Smooth muscle cell (in vitro differentiated cells): ENCODE results near the gene KRT74. TPM values are rescaled to one million over a fixed set of nuclear protein-coding genes. Genes with fewer than 3 reads are reported as not detected.
"Not testable (repeated sequence)": the region's sequence is repeated elsewhere in the genome, so short reads cannot be mapped to it uniquely, and the experiment has no call there.

Source experiments
- DNase-seq: peaks from one replicate; lab custom pipeline; 2025; ENCODE audit not compliant: unreplicated experiment; lab: John Stamatoyannopoulos, UW
- H2AFZ ChIP-seq: fragments of 200-600 bp; sonication (generic); 2 replicates; pipeline ENCODE4 v1.6.0; 2016; ENCODE audit warnings: antibody characterized with exemption, low read depth, mild to moderate bottlenecking
- H3F3A ChIP-seq: fragments of 200-600 bp; sonication (generic); 2 replicates; pipeline ENCODE4 v1.6.0; 2017; ENCODE audit warnings: antibody characterized with exemption, low read depth
- H3K27ac ChIP-seq: fragments of 200-600 bp; sonication (generic); 2 replicates; pipeline ENCODE4 v1.5.1; 2016; ENCODE audit warnings: low read depth, mild to moderate bottlenecking
- H3K27me3 ChIP-seq: fragments of 200-600 bp; sonication (generic); 2 replicates; pipeline ENCODE4 v1.6.1; 2016; ENCODE audit warnings: low read depth, mild to moderate bottlenecking
- H3K36me3 ChIP-seq: fragments of 200-600 bp; sonication (generic); 2 replicates; pipeline ENCODE4 v1.5.1; 2016; ENCODE audit warnings: low read depth
- H3K4me1 ChIP-seq: fragments of 200-600 bp; sonication (generic); 2 replicates; pipeline ENCODE4 v1.5.1; 2016; ENCODE audit warnings: low read depth
- H3K4me2 ChIP-seq: fragments of 200-600 bp; sonication (generic); 2 replicates; pipeline ENCODE4 v1.6.0; 2016; ENCODE audit warnings: mild to moderate bottlenecking
- H3K4me3 ChIP-seq: fragments of 200-600 bp; sonication (generic); 2 replicates; pipeline ENCODE4 v1.5.1; 2016; ENCODE audit warnings: mild to moderate bottlenecking
- H3K79me2 ChIP-seq: fragments of 200-600 bp; sonication (generic); 2 replicates; pipeline ENCODE4 v1.6.0; 2016; ENCODE audit warnings: low read depth, mild to moderate bottlenecking
- H3K9ac ChIP-seq: fragments of 200-600 bp; sonication (generic); 2 replicates; pipeline ENCODE4 v1.6.0; 2016; ENCODE audit warnings: low read depth
- H3K9me3 ChIP-seq: fragments of 200-600 bp; sonication (generic); replicated peaks from 2 replicates; pipeline ENCODE4 v1.5.1; 2016; ENCODE audit warnings: low read depth
- H4K20me1 ChIP-seq: fragments of 200-600 bp; sonication (generic); 2 replicates; pipeline ENCODE4 v1.6.0; 2016; ENCODE audit warnings: low read depth
- WGBS: methylation state at CpG from one replicate; pipeline ENCODE4 v1.1.7; 2016; ENCODE audit warnings: low lambda C conversion rate; 5-methylcytosine and 5-hydroxymethylcytosine counted together
- polyA plus RNA-seq: library from polyadenylated mRNA; unstranded; fragments of >200 nt; fragmentation: Nextera tagmentation; extraction: Ambion mirVana; gene quantifications from 2 replicates; pipeline ENCODE4 v1.2.1, GENCODE V29; 2016
- total RNA-seq: library from RNA; depleted of rRNA; stranded (reverse); fragments of >200 nt; gene quantifications from 2 replicates; pipeline ENCODE4 v1.2.3, GENCODE V29; 2014
- TF ChIP-seq, protein P1 (sequence below): fragments of 200-600 bp; sonication (generic); IDR thresholded peaks from 2 replicates; pipeline ENCODE4 v1.5.1; 2017; ENCODE audit warnings: borderline replicate concordance, mild to moderate bottlenecking, antibody characterized with exemption; ENCODE audit not compliant: insufficient read depth, poor library complexity, severe bottlenecking

Gene KRT74
- total and polyA plus RNA-seq, 2 experiments from 2014 or later, result not detected

DNA sequence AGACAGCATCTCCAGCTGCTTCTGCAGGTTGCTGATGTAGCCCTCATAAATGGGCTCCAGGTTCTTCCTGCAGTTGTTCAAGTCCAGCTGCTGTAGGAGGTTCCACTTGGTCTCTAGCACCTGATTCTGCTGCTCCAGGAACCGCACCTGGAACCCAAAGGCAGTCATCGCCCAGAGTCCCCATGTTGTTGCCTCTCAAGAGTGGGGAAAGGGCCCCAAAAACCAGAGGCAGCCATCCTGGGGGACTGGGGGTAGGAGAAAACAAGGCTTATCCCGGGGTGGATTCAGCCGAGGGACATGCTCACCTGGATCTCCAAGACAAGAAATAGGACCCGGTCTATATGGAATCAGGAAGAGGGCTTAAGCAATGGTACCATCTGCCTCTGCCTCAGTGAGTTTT is 25.3 kb upstream of the KRT74 start:
- H3K9me3 ChIP-seq, result no peaks in the 10 kb centered on the region
- H3K79me2 ChIP-seq, result no peaks in the 10 kb centered on the region
- no peak overlapping the region for H2AFZ ChIP-seq
- peaks cover 46% of the 10 kb centered on the region for H3K27me3 ChIP-seq
- WGBS, result 90% methylated on average over 5 of the region's 5 CpGs
- no peak for DNase-seq
- H3K4me3 ChIP-seq, result no peak overlapping the region
- H3K4me1 ChIP-seq, result no peaks in the 10 kb centered on the region
- H4K20me1 ChIP-seq, result no peaks in the 10 kb centered on the region
- H3F3A ChIP-seq, result no peaks in the 10 kb centered on the region
- H3K36me3 ChIP-seq, result no peaks in the 10 kb centered on the region
- H3K4me2 ChIP-seq, result no peak overlapping the region
- H3K9ac ChIP-seq, result no peak overlapping the region
- H3K27ac ChIP-seq, result no peak overlapping the region
- TF ChIP-seq, protein P1, sequence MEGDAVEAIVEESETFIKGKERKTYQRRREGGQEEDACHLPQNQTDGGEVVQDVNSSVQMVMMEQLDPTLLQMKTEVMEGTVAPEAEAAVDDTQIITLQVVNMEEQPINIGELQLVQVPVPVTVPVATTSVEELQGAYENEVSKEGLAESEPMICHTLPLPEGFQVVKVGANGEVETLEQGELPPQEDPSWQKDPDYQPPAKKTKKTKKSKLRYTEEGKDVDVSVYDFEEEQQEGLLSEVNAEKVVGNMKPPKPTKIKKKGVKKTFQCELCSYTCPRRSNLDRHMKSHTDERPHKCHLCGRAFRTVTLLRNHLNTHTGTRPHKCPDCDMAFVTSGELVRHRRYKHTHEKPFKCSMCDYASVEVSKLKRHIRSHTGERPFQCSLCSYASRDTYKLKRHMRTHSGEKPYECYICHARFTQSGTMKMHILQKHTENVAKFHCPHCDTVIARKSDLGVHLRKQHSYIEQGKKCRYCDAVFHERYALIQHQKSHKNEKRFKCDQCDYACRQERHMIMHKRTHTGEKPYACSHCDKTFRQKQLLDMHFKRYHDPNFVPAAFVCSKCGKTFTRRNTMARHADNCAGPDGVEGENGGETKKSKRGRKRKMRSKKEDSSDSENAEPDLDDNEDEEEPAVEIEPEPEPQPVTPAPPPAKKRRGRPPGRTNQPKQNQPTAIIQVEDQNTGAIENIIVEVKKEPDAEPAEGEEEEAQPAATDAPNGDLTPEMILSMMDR, result no peak

DNA sequence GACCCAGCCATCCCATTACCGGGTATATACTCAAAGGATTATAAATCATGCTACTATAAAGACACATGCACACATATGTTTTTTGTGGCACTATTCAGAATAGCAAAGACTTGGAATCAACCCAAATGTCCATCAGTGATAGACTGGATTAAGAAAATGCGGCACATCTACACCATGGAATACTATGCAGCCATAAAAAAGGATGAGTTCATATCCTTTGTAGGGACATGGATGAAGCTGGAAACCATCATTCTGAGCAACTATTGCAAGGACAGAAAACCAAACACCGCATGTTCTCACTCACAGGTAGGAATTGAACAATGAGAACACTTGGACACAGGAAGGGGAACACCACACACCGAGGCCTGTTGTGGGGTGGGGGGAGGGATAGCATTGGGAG is 20.6 kb upstream of the KRT74 start:
- not testable (repeated sequence) for H3K36me3 ChIP-seq, H3K4me1 ChIP-seq, H4K20me1 ChIP-seq, H2AFZ ChIP-seq, H3K4me3 ChIP-seq, H3K4me2 ChIP-seq, H3K9me3 ChIP-seq, H3F3A ChIP-seq, H3K9ac ChIP-seq, H3K27ac ChIP-seq, DNase-seq, H3K79me2 ChIP-seq
- WGBS, result 83% methylated on average over 4 of the region's 4 CpGs
- H3K27me3 ChIP-seq, result peaks cover 36% of the 10 kb centered on the region

DNA sequence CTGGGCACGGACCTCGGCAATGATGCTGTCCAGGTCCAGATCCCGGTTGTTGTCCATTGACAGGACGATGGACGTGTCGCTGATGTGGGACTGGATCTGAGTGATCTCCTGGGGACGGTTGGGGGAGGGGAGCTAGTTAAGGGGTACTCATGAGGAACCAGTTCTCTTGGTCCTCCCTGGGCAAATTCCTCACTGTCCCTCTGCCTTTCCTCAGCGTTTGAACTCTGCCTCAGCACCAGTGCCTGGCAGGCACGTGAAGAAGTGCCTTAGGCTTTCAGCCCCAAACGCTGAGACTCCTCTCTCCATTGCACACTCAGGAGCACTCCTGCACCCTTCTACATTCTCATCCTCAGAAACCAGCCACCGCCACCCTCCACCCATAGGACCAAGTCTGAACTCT is 17.9 kb upstream of the KRT74 start:
- H3K36me3 ChIP-seq, result no peaks in the 10 kb centered on the region
- peaks cover 9% of the 10 kb centered on the region for H3K27me3 ChIP-seq
- H3K4me3 ChIP-seq, result no peak overlapping the region
- H3K9ac ChIP-seq, result no peak overlapping the region
- no peaks in the 10 kb centered on the region for H3K9me3 ChIP-seq
- DNase-seq, result no peak
- TF ChIP-seq, protein P1, result no peak
- no peaks in the 10 kb centered on the region for H3K4me1 ChIP-seq
- H3K4me2 ChIP-seq, result no peak overlapping the region
- no peak overlapping the region for H3K27ac ChIP-seq
- H3K79me2 ChIP-seq, result no peaks in the 10 kb centered on the region
- WGBS, result 90% methylated on average over 11 of the region's 11 CpGs
- no peaks in the 10 kb centered on the region for H3F3A ChIP-seq
- no peaks in the 10 kb centered on the region for H4K20me1 ChIP-seq
- no peak overlapping the region for H2AFZ ChIP-seq

DNA sequence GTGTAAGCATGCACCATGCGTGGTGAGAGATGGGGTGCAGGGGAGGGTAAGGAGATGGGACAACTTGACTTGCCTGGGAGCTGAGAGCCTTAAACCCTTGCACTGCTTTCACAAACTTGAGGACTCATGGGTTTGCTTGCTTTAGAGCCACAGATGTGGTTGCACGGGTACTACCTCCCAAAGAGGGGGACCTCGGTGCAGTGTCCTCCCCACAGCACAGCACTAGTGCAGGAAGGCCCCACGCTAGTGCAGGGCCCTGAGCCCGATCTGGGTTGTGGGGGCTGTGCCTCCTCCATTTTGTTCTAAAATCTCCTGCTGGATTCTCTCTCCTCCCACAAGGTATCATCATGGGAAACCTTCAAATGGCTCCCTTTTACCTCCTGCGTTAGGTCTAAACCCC is 16.4 kb upstream of the KRT74 start:
- Histone ChIP-seq H3K36me3 (no peaks in the 10 kb centered on the region), H3K4me2 (no peak overlapping the region), H3K27me3 (peaks cover 7% of the 10 kb centered on the region), H3K9me3 (no peaks in the 10 kb centered on the region), H3K4me1 (no peaks in the 10 kb centered on the region), H4K20me1 (no peaks in the 10 kb centered on the region), H3K9ac (no peak overlapping the region), H3F3A (no peaks in the 10 kb centered on the region), H3K79me2 (no peaks in the 10 kb centered on the region), H3K27ac (no peak overlapping the region), H2AFZ (no peak overlapping the region), H3K4me3 (no peak overlapping the region)
- DNase-seq, result no peak
- 91% methylated on average over 6 of the region's 6 CpGs for WGBS
- TF ChIP-seq, protein P1, result no peak
